Measurements from ENCODE around the gene RCC2.

Gene RCC2

DNA sequence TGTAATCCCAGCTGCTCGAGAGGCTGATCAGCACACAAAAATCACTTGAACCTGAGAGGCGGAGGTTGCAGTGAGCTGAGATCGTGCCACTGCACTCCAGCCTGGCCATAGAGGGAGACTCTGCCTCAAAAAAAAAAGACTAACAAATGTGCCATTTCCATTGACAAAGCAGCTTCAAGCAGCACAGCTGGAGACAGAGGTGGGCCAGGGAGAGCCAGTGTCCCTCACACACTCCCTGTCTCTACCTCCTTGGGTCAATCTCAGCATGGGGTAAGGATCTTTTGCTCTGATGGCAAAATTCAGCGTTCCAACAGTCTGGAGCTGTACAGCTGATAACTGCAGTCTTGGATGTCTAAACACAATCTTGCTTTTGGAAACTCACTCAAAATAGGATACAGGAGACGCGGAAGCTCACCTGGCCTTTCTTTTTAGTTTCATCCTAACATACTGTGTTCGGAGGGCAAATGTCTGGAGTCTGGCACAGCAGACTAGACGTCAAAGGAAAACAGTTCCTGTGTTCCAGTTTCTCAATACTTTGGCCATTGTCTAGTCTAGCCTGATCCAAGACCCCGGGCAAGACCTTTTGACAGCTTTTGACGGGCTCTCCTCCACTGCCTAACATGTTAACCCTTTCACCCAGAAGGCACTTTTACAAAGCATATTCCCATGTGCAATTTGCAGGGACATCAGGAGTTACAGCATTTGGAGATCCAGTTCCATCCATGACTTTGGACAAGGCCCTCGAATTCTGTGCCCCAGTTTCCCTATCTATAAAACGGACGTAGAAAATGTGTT lies 2.9 kb downstream of the RCC2 start:
- Mint-ChIP-seq H3K36me3 (peaks cover 78% of the 10 kb centered on the region), H3K4me1 (peaks cover 40% of the 10 kb centered on the region)
- no peak for DNase-seq (ENCODE audit: low spot score in 2 of 2)

DNA sequence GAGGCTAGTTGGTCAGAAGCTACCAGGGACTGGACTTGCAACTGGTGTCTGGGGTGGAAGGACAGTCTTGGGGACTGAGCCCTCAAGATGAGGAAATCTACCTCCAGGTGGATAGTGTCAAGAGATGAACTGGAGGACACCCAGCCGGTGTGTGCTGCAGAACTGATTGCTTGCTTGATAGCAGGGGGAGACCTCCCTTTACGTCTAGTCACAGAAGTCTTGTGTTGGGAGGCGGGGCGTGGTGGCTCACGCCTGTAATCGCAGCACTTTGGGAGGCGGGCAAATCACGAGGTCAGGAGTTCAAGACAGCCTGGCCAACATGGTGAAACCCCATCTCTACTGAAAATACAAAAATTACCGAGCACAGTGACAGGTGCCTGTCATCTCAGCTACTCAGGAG lies 4.9 kb downstream of the RCC2 start:
- Mint-ChIP-seq H3K36me3 (peaks cover 92% of the 10 kb centered on the region), H3K4me3 (peak overlapping the region; percentile 11), H3K27ac (peak overlapping the region; percentile 37), H3K4me1 (peaks cover 42% of the 10 kb centered on the region), H3K9me3 (no peaks in the 10 kb centered on the region)
- DNase-seq (ENCODE audit: low spot score in 2 of 2) (no peak), ATAC-seq (no peak)

More for the DNA sequence above, 2.9 kb downstream of the RCC2 start:
- Mint-ChIP-seq H3K9me3 (no peaks in the 10 kb centered on the region), H3K27ac (peak overlapping the region; percentile 85), H3K4me3 (peak overlapping the region; percentile 69)
- no peak for ATAC-seq

DNA sequence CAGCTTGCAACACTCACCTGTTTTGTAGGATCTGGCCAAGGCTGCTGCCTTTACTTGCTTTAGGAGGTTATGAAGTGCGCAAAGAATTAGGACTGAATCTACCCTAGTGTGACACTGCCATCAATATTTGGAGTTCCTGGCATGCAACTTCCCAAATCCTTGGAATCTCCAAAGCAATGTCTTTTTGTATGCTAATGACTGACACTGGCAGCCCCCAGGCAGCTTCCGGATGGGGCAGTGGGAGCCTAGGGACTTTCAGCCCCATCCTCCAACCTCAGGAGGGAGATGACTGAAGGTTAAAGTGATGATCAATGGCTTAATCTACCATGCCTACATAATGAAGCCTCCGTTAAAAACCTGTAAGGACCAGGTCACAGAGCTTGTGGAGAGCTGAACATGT lies 5.5 kb downstream of the RCC2 start:
- Mint-ChIP-seq H3K4me3 (no peak overlapping the region), H3K9me3 (no peaks in the 10 kb centered on the region), H3K36me3 (peaks cover 92% of the 10 kb centered on the region), H3K27ac (peak overlapping the region; percentile 37), H3K4me1 (peaks cover 47% of the 10 kb centered on the region)
- no peak for ATAC-seq
- no peak for DNase-seq (ENCODE audit: low spot score in 2 of 2)

DNA sequence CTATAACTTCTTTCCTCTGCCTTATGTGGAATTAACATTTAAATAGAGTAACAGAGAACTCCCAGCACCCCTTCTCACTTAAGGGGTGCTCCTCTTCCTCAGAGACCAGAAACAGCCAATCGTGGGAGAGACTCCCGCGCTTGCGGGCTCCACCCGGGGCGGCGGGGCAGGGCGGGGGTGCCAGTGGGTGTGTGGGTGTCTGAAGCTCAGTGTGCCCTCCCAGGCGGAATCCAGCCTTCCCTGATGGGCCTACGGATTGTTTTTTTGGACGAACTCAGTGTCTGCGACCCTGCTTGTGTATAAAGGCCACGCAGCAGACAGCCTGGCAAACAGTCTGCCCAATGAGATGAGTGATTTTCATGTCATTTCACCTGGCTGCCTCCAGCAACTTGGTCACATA lies 6.2 kb downstream of the RCC2 start:
- Mint-ChIP-seq H3K4me3 (no peak overlapping the region), H3K27ac (no peak overlapping the region), H3K36me3 (peaks cover 92% of the 10 kb centered on the region), H3K4me1 (peaks cover 53% of the 10 kb centered on the region), H3K9me3 (no peaks in the 10 kb centered on the region)
- DNase-seq (ENCODE audit: low spot score in 2 of 2) = no peak
- ATAC-seq = no peak

DNA sequence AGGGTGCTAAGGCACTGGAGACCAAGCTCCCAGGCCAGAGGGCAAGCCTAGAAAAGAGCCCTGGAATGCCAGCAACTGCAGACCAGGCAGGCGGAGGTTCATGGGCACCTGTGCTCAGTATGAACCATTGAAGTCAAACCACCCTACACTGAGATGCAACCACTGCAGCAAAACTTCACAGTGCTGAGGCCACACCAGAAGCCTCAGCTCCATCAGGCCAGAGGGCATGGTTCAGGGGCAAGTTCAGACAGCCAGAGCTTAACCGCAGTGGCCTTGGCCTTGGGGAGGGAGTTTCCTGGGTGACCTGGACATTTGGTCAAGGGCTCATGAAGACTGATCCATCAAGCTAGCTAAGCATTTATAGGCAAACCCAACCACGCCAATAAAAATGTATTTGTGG lies 7.1 kb downstream of the RCC2 start:
- ATAC-seq = no peak
- Mint-ChIP-seq H3K4me3 (no peak overlapping the region), H3K9me3 (no peaks in the 10 kb centered on the region), H3K4me1 (peaks cover 53% of the 10 kb centered on the region), H3K36me3 (peaks cover 100% of the 10 kb centered on the region), H3K27ac (peak overlapping the region; percentile 75)
- DNase-seq (ENCODE audit: low spot score in 2 of 2) = no peak

DNA sequence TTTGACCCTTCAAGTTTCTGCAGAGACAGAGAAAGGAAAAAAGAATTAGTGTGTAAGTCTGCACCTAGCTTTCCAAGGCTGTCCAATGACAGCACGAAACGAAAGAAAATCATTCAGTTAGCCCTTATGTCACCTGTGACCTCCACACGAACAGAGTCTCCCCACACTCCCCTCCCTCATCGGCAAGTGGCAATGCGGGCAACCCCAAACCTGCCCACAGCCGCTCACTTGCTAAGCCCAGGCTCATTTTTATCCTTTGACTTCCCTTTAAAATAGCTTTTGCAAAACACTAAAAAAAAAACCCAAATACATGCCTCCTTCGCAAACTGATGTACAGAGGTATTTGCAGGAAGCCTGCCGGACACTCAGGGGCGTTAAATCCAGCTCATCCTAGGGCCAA lies 10.3 kb downstream of the RCC2 start:
- Mint-ChIP-seq H3K27ac (no peak overlapping the region), H3K4me3 (no peak overlapping the region), H3K9me3 (no peaks in the 10 kb centered on the region), H3K36me3 (peaks cover 100% of the 10 kb centered on the region), H3K4me1 (peaks cover 47% of the 10 kb centered on the region)
- DNase-seq (ENCODE audit: low spot score in 2 of 2) = no peak
- ATAC-seq = no peak

DNA sequence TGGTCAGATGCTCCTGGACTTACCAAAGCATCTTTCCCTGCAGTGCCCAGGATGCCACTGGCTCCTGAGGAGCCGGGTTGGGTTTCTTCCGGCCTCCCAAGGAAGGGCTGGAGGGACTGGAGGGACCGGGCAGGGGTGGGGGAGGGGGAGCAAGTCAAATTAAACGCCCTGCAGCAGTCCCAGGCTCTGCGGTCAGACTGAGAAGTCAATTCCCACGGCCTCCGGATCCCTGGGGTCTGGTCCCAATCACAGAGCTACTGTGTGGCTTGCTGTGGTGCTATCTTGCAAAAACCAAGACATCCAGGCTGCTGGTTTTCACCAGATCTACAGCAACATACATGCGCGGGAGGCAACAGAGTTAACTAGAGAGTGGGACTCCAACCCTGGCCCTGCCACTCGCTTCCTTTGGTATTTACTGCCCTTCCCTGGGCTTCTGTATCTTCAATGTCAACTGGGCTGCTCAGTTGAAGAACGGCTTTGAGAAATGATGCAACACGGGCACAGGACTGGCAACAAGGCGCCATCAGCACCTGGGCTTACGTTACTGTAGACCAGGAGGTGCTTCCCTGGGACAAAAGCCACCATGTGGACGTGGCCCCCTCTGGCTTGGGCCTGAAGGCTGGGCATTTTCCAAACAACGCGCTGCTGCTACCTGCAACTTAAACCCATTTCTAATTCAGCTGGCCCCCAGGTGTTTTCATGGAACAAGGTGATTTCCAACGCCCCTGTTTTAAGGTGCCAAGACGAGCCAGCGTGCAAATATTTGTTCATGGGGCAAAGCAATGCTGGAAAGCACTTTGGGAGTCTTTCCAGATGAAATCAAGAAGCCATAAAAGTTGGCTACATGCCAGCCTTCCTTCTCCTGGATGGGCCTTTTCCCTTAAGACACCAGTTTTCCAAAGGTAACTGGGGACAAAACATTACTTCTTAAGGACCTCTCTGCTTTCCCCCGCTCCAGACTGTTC lies 11.5 kb downstream of the RCC2 start:
- Mint-ChIP-seq H3K36me3 (peaks cover 100% of the 10 kb centered on the region), H3K4me1 (peaks cover 55% of the 10 kb centered on the region), H3K4me3 (no peak overlapping the region), H3K9me3 (no peaks in the 10 kb centered on the region), H3K27ac (peak overlapping the region; percentile 74)
- ATAC-seq = no peak
- no peak for DNase-seq (ENCODE audit: low spot score in 2 of 2)

DNA sequence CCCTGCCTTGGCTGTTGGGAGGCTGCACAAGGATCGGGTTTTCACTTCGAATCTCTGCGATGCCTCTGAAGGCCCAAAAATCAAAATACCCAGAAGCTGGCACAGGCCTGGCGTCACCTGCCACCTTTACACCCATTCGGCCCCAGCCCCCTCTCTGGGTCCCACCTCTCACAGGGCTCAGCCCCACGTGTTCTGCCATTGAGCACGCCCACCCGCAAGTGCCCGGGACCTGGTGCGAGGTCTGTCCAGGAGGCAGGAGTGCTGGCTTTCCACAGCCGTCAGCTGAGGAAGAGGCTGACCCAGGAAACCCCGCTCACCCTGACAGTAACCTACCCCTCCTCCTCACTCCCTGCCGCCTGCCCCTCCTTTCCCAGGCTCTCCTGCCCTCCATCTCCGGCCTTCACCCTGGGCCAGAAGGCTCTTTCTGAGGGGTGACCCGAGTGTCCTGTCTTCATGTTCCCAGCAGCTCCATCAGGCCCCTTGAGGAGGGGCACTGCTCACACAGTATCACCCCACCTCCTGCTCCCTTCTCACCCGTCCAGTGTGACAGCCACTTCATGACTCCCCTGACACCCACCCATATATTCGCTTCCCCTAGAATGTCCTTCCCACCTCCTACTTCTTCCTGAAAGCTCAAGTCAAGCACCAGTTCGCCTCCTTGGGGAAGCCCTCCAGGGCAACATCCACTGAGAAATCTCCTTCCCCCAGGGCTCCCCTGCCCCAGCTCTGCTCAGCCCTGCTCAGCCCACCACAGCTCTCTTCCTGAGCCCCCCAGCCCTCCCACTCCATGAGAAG lies 13.5 kb downstream of the RCC2 start:
- peak overlapping the region; percentile 82 for H3K27ac Mint-ChIP-seq
- DNase-seq (ENCODE audit: low spot score in 2 of 2) (no peak), ATAC-seq (no peak)
- no peak overlapping the region for H3K4me3 Mint-ChIP-seq
- H3K36me3 Mint-ChIP-seq = peaks cover 100% of the 10 kb centered on the region
- no peaks in the 10 kb centered on the region for H3K9me3 Mint-ChIP-seq
- H3K4me1 Mint-ChIP-seq = peaks cover 59% of the 10 kb centered on the region

DNA sequence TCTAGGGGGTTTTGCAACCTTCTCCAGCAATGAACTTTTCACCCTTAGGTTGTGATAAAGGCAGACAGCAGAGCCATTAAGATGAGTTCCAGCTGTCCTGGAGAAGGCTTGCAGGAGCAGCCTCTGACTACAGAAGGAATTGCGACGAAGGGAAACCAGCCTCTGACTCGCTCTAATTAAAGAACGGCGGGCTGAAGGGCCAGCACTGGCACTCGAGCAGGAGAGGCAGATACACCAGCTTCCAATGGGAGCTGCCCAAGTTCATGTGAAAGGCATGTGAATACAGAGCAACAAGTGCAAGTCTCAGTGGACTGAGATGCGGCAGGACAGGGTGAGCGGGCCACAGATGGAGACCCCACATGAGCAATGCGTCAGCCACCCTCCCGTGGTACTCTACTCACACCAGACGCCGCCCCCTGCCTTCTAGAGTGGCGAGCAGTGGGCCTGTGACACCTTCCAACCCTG lies 15.7 kb downstream of the RCC2 start:
- Mint-ChIP-seq H3K4me3 (no peak overlapping the region), H3K27ac (peak overlapping the region; percentile 38), H3K4me1 (peaks cover 54% of the 10 kb centered on the region), H3K9me3 (no peaks in the 10 kb centered on the region), H3K36me3 (peaks cover 100% of the 10 kb centered on the region)
- ATAC-seq (no peak), DNase-seq (ENCODE audit: low spot score in 2 of 2) (no peak)

DNA sequence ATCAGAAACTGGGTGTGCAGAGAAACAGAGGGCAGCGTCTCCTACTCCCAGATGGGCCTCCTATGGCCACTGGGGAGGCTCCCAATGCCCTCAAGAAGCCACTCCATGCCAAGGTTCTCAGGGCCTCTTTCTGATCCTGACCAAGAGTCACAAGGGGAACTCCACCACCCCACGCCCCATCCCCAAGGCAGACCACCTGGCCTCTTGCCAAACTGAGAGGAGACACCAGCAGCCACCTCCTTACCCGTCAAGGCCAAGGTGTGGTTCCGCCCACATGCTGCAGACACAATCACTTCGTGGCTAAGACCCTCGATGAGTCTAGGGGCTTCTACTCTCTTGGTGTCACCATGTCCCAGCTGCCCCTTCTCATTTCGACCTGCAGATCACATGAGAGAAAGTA lies 17.0 kb downstream of the RCC2 start:
- ATAC-seq (no peak), DNase-seq (ENCODE audit: low spot score in 2 of 2) (no peak)
- H3K4me3 Mint-ChIP-seq = no peak overlapping the region
- peaks cover 48% of the 10 kb centered on the region for H3K4me1 Mint-ChIP-seq
- no peaks in the 10 kb centered on the region for H3K9me3 Mint-ChIP-seq
- peaks cover 100% of the 10 kb centered on the region for H3K36me3 Mint-ChIP-seq
- H3K27ac Mint-ChIP-seq = no peak overlapping the region

DNA sequence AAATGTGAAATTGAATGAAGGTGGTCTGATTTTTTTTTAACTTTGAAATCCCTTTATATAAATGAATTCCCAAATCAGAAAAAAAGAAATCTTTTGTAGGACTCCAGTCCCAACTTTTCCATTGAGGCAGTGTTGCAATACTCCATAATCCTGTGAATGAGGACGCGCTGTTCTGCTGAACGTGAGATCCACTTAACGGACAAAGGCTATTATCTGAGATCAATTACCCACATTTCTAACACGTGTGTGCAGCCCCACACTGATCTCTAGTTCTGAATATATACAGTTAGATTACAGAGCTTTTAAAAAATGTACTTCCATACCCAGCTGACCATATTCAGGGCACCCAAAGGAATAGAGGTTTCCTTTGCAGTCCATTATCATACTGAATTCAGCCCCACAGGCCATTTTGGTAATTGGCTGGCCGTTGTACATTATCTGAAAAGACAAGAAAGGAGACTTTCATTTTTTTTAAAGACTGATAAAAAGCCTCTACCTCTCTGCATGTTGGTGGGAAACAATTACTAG lies 19.0 kb downstream of the RCC2 start:
- no peaks in the 10 kb centered on the region for H3K9me3 Mint-ChIP-seq
- DNase-seq (ENCODE audit: low spot score in 2 of 2) (no peak), ATAC-seq (no peak)
- peaks cover 100% of the 10 kb centered on the region for H3K36me3 Mint-ChIP-seq
- peak overlapping the region; percentile 23 for H3K27ac Mint-ChIP-seq
- peaks cover 40% of the 10 kb centered on the region for H3K4me1 Mint-ChIP-seq
- H3K4me3 Mint-ChIP-seq = no peak overlapping the region

DNA sequence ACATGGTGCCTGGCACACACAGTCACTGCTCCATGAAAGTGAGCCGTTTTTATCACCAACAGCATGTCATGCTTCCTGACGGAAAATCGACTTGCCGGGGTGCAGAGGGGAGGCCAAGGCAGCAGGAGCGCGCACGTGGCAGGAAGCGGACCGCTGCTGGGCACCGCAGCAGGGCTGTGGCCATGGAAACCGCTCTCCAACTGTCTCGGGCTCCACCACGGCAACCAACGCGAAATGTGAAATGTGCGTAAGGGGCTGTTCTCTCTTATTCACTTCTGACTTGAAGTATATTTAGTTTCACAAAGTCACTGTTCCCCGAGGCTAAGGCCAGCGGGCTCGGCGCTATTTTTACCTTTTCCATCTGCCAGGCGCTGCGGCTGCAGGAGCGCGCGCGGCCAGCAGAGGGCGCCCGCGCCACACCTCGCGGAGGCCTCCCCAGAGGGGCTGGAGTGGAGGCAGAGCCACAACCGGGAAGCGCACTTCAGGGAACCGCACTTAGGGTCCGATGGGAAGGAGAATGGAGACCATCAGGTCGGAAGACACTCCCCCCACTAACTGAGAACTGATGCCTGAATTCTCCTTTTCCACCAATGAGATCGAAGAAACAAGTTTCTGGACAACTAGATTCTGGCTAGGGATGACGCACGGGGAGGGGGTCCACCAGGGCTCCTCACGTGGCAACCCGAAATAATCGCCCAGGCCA lies 19.7 kb downstream of the RCC2 start:
- DNase-seq (ENCODE audit: low spot score in 2 of 2) (peak; percentile 69 to 76), ATAC-seq (peak; percentile 68)
- H3K9me3 Mint-ChIP-seq = no peaks in the 10 kb centered on the region
- H3K27ac Mint-ChIP-seq = no peak overlapping the region
- H3K36me3 Mint-ChIP-seq = peaks cover 100% of the 10 kb centered on the region
- peaks cover 33% of the 10 kb centered on the region for H3K4me1 Mint-ChIP-seq
- H3K4me3 Mint-ChIP-seq = no peak overlapping the region

DNA sequence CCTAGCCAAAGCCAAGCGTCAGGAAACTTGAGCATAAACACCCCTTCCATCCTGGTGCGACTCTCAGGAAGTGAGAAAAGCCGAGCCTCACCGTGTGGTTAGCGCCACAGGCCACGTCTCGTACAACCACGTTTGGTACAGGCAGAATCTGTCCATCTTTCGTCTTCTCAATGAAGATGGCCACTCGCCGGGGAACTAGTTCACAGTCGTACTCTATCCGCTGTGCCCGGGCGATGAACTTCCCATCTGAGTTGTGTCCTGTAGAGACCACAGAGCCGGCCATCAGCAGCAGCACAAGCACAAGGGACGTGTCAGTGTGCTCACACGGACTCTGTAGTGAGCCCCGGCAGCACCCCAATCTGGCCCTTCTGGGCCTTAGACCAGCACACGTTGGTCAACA lies 23.1 kb downstream of the RCC2 start:
- H3K9me3 Mint-ChIP-seq = no peaks in the 10 kb centered on the region
- peaks cover 100% of the 10 kb centered on the region for H3K36me3 Mint-ChIP-seq
- no peak for ATAC-seq
- no peak overlapping the region for H3K4me3 Mint-ChIP-seq
- peaks cover 15% of the 10 kb centered on the region for H3K4me1 Mint-ChIP-seq
- H3K27ac Mint-ChIP-seq = no peak overlapping the region
- DNase-seq (ENCODE audit: low spot score in 2 of 2) = no peak

DNA sequence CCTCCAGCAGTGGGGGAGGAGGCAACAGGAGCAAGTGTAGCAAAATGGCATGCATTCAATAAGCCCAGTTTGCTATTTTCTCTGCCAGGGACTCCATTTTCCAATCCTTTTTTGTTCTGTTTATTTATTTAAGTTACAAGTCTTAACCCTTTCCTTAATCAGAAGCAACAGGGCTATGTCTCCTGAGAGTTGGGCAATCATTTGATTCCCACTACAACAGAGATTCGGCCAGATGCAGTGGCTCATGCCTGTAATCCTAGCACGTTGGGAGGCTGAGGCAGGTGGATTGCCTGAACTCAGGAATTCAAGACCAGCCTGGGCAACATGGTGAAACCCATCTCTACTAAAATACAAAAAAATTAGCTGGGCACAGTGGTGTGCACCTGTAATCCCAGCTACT lies 25.5 kb downstream of the RCC2 start:
- H3K36me3 Mint-ChIP-seq = peaks cover 100% of the 10 kb centered on the region

More for the DNA sequence above, 25.5 kb downstream of the RCC2 start:
- DNase-seq (ENCODE audit: low spot score in 2 of 2) (no peak), ATAC-seq (no peak)
- Mint-ChIP-seq H3K4me1 (peaks cover 10% of the 10 kb centered on the region), H3K4me3 (no peak overlapping the region), H3K9me3 (no peaks in the 10 kb centered on the region), H3K27ac (no peak overlapping the region)

All from stimulated activated effector memory CD8-positive, alpha-beta T cell treated with anti-CD3 and anti-CD28 coated beads, Interleukin-12 subunit alpha, Interleukin-12 subunit beta, amount 100 ng/mL, for 72 hours (primary cell).